Left ventricle myocardium inferior (tissue), 1 donor: ENCODE results near the gene MIEN1. TPM values are rescaled to one million over a fixed set of nuclear protein-coding genes. Genes with fewer than 3 reads are reported as not detected.
"Not testable (repeated sequence)": the region's sequence is repeated elsewhere in the genome, so short reads cannot be mapped to it uniquely, and the experiment has no call there.

Experiments
- DNase-seq: peaks from one replicate; pipeline ENCODE4 v3.0.0-alpha.2; 2020
- H3K27ac ChIP-seq: fragments of 200-600 bp; replicated peaks from 2 replicates; pipeline ENCODE4 v1.8.0; 2021
- H3K27me3 ChIP-seq: fragments of 200-600 bp; 2 replicates; pipeline ENCODE4 v1.8.0; 2021; ENCODE audit warnings: low read depth
- H3K36me3 ChIP-seq: fragments of 200-600 bp; 2 replicates; pipeline ENCODE4 v1.8.0; 2021
- H3K4me1 ChIP-seq: fragments of 200-600 bp; 2 replicates; pipeline ENCODE4 v1.8.0; 2021
- H3K4me3 ChIP-seq: fragments of 200-600 bp; 2 replicates; pipeline ENCODE4 v1.8.0; 2021; ENCODE audit warnings: mild to moderate bottlenecking, moderate library complexity
- H3K9me3 ChIP-seq: fragments of 200-600 bp; replicated peaks from 2 replicates; pipeline ENCODE4 v1.8.0; 2021
- CTCF ChIP-seq: fragments of 200-600 bp; IDR thresholded peaks from 2 replicates; pipeline ENCODE4 v1.8.0; 2021; ENCODE audit warnings: antibody characterized with exemption, mild to moderate bottlenecking, borderline replicate concordance
- intact Hi-C: fragments of 100-400 bp; cut with micrococcal nuclease; formaldehyde crosslinking; loops from one replicate; pipeline ENCODE4 v1.11.0; 2022
- total RNA-seq: library from RNA; stranded (reverse); fragmentation: NEBNext Ultra II Directional; extraction: Animal tissue kit (Norgen Biotek cat#: 25700); gene quantifications from one replicate; pipeline ENCODE4 v1.2.1, GENCODE V29; 2021
- donor health status: DM: no; HTN: yes; CAD: no; lungs with severe emphysema.

MIEN1 gene
- total RNA-seq, 1 donor from 2014 or later = 57.1 TPM

GRCh38 chr17:39751016-39751543 is 20.7 kb upstream of the MIEN1 start:
- Histone ChIP-seq H3K27me3 (no peaks in the 10 kb centered on the region), H3K4me3 (no peak overlapping the region), H3K36me3 (no peaks in the 10 kb centered on the region), H3K27ac (no peak overlapping the region), H3K9me3 (no peaks in the 10 kb centered on the region), H3K4me1 (peaks cover 43% of the 10 kb centered on the region)
- intact Hi-C loops = no loop called here
- TF ChIP-seq CTCF = no peak
- no peak for DNase-seq

GRCh38 chr17:39750131-39751015 is 20.0 kb upstream of the MIEN1 start:
- Histone ChIP-seq H3K4me3 (no peak overlapping the region), H3K27me3 (peaks cover under 1% of the 10 kb centered on the region), H3K9me3 (no peaks in the 10 kb centered on the region), H3K4me1 (peaks cover 43% of the 10 kb centered on the region), H3K27ac (peak overlapping the region; percentile 69), H3K36me3 (no peaks in the 10 kb centered on the region)
- intact Hi-C loops = no loop called here
- DNase-seq = no peak
- TF ChIP-seq CTCF = no peak

- intact Hi-C loops, DNase-seq, H3K36me3 ChIP-seq, H3K27ac ChIP-seq, H3K9me3 ChIP-seq, H3K4me3 ChIP-seq: not testable (repeated sequence)
- Histone ChIP-seq H3K27me3 (peaks cover 18% of the 10 kb centered on the region), H3K4me1 (peaks cover 25% of the 10 kb centered on the region)
Measured at GRCh38 chr17:39748444-39749034, 18.2 kb upstream of the MIEN1 start.

GRCh38 chr17:39747745-39748144 is 17.4 kb upstream of the MIEN1 start:
- Histone ChIP-seq H3K4me1 (peaks cover 17% of the 10 kb centered on the region), H3K27me3 (peaks cover 26% of the 10 kb centered on the region), H3K4me3 (no peak overlapping the region), H3K9me3 (no peaks in the 10 kb centered on the region), H3K36me3 (no peaks in the 10 kb centered on the region), H3K27ac (no peak overlapping the region)
- no peak for TF ChIP-seq CTCF
- DNase-seq = no peak
- intact Hi-C loops = no loop called here

GRCh38 chr17:39746145-39746461 is 15.8 kb upstream of the MIEN1 start:
- H3K27me3 ChIP-seq = peaks cover 43% of the 10 kb centered on the region
- no peaks in the 10 kb centered on the region for H3K9me3 ChIP-seq
- peaks cover 22% of the 10 kb centered on the region for H3K4me1 ChIP-seq
- intact Hi-C loops = no loop called here
- DNase-seq = no peak
- H3K4me3 ChIP-seq = no peak overlapping the region
- TF ChIP-seq CTCF = no peak
- no peaks in the 10 kb centered on the region for H3K36me3 ChIP-seq
- H3K27ac ChIP-seq = no peak overlapping the region
